Erythroblast (primary cell): Measurements from ENCODE around the gene EML1.

ENCODE experiments used
- GATA1 ChIP-seq: IDR thresholded peaks from 2 replicates; pipeline ENCODE4 v1.6.1; 2011; ENCODE audit warnings: low read depth, mild to moderate bottlenecking, control low read depth, low read length, moderate library complexity
- POLR2A ChIP-seq: IDR thresholded peaks from 2 replicates; pipeline ENCODE4 v1.6.1; 2011; ENCODE audit warnings: mild to moderate bottlenecking, low read length

GRCh38 chr14:99784508-99784907 lies 8.7 kb upstream of the EML1 start:
- TF ChIP-seq POLR2A (no peak), GATA1 (no peak)
